Heart right ventricle (tissue), 16 donors: ENCODE results near the gene SLC31A2. TPM values are rescaled to one million over a fixed set of nuclear protein-coding genes. Genes with fewer than 3 reads are reported as not detected.

Experiments
- ATAC-seq, 8 donors: fragments of 200-7000 bp; cut with Tn5 transposase; one replicate each; pipeline ENCODE4 v1.9.1; 2020; ENCODE audit warnings: mild to moderate bottlenecking in 8 of 8, moderate library complexity in 8 of 8, moderate number of reproducible peaks in 1 of 8
- DNase-seq, 2 donors: peaks; one replicate each; pipeline ENCODE4 v3.0.0-alpha.2; 2020
- H3K27ac ChIP-seq, 10 donors: fragments of 200-600 bp; sonication (generic) in 2 of 10; one replicate each; pipeline versions ENCODE4 v1.5.0 to v1.8.0; 2020 to 2022; ENCODE audit warnings: mild to moderate bottlenecking in 3 of 10
- H3K27me3 ChIP-seq, 7 donors: fragments of 200-600 bp; one replicate each; pipeline ENCODE4 v1.8.0; 2021 to 2022; ENCODE audit warnings: mild to moderate bottlenecking in 2 of 7
- H3K36me3 ChIP-seq, 9 donors: fragments of 200-600 bp; sonication (generic) in 1 of 9; one replicate each; pipeline versions ENCODE4 v1.5.0 to v1.8.0; 2020 to 2022; ENCODE audit warnings: mild to moderate bottlenecking in 2 of 9
- H3K4me1 ChIP-seq, 9 donors: fragments of 200-600 bp; sonication (generic) in 1 of 9; one replicate each; pipeline versions ENCODE4 v1.5.0 to v1.8.0; 2020 to 2022; ENCODE audit warnings: mild to moderate bottlenecking in 4 of 9
- H3K4me3 ChIP-seq, 10 donors: fragments of 200-600 bp; sonication (generic) in 2 of 10; one replicate each; pipeline versions ENCODE4 v1.5.0 to v1.8.0; 2020 to 2022; ENCODE audit warnings: mild to moderate bottlenecking in 7 of 10, moderate library complexity in 2 of 10
- H3K9me3 ChIP-seq, 11 donors: fragments of 200-600 bp in 10 of 11; sonication (generic) in 2 of 11; one replicate each; pipeline versions ENCODE4 v1.5.0 to v1.8.0; 2013 to 2022; ENCODE audit warnings: mild to moderate bottlenecking in 2 of 11, control low read depth in 1 of 11, moderate library complexity in 1 of 11
- CTCF ChIP-seq, 9 donors: fragments of 200-600 bp; sonication (generic) in 2 of 9; IDR thresholded peaks; one replicate each; pipeline versions ENCODE4 v1.5.0 to v1.8.0; 2021 to 2022; ENCODE audit warnings: antibody characterized with exemption in 9 of 9, mild to moderate bottlenecking in 5 of 9, moderate library complexity in 1 of 9
- WGBS, 2 donors: extraction: QIAGEN DNeasy Blood & Tissue Kit; methylation state at CpG; one replicate each; pipeline ENCODE4 v1.1.7; 2013; ENCODE audit warnings: inconsistent platforms in 1 of 2; 5-methylcytosine and 5-hydroxymethylcytosine counted together
- intact Hi-C, 10 donors: fragments of 100-400 bp; cut with DNase I; formaldehyde crosslinking; loops; one replicate each; pipeline versions ENCODE4 v1.11.1 to v1.14.2; 2022
- polyA plus RNA-seq, 2 donors: library from polyadenylated mRNA; stranded (reverse); fragments of 200-250 nt; gene quantifications; one replicate each; pipeline ENCODE4 v1.2.3, GENCODE V29; 2013
- total RNA-seq, 10 donors: library from RNA; stranded (reverse); fragmentation: NEBNext Ultra II Directional in 3 of 10; extraction: Animal tissue kit (Norgen Biotek cat#: 25700) in 3 of 10; gene quantifications; one replicate each; pipeline versions ENCODE4 v1.2.1 to v1.2.4, GENCODE V29; 2021 to 2023
- donor health status: Arrhythmogenic right ventricular cardiomyopathy.
- donor health status: ischemic (EF 13 %, LVEDD 7.1; RV severe dilation, severe dysfunction).
- donor health status: healthy with polysubstance abuse.
- donor health status: DM: no; HTN: yes; CAD: no.
- donor health status: DM: no; HTN: no; CAD: no.
- donor health status: ischemic (EF 25% LVEDD 6.9; RV normal size, moderate dysfunction).
- donor health status: ischemic (EF 25% LVEDD 5.7; RV mildly dilated, moderate dysfunction).
- donor health status: healthy.
- donor health status: DM: yes; HTN: yes; CAD: no.
- donor health status: Ischemic cardiomyopathy.
- donor health status: ischemic (EF 35%, LVEDD 5.7; RV mildly dilated, moderate dysfunction).
- donor health status: nonischemic (EF 11% LVEDD 7.7; RV severe dilation, severe dysfunction).
- donor health status: DM: yes; HTN: yes; CAD: no.
- donor health status: PGD.
- donor health status: ischemic (EF 29% LVEDD 5.4; RV normal size, mild dysfunction).
- donor health status: nonischemic (EF 23%, LVEDD 6.1; RV moderate dilation, normal function).

Gene SLC31A2
- total and polyA plus RNA-seq, 12 donors = 6.8 to 19.3 (median 9.7) TPM

- ATAC-seq (no peak), DNase-seq (no peak)
- intact Hi-C loops = loop anchor here in 2 of 10 donors (5.0 to 10.0 kb wide), 2 partner anchors 62 to 70 kb away; partner anchors contain the start of genes FKBP15 (in 1 of the 2) and SLC31A1 (in 1 of the 2)
- no peaks in the 10 kb centered on the region for H3K9me3 ChIP-seq
- peaks cover 0 to 21% (median 4%) of the 10 kb centered on the region in 9 donors for H3K36me3 ChIP-seq
- peak overlapping the region in 2 of 10 donors; percentile 0 to 97 for H3K27ac ChIP-seq
- TF ChIP-seq CTCF (IDR thresholded peaks at IDR 0.05) = no peak
- peaks cover 2 to 67% (median 21%) of the 10 kb centered on the region in 9 donors for H3K4me1 ChIP-seq
- WGBS, 2 donors = 93 to 97% methylated on average over 3 of the region's 3 CpGs
- peak overlapping the region in 3 of 10 donors; percentile 87 to 97 (median 94) for H3K4me3 ChIP-seq
- H3K27me3 ChIP-seq = no peaks in the 10 kb centered on the region
These were observed 1.9 kb downstream of the SLC31A2 start for GRCh38 chr9:113152699-113153098.

GRCh38 chr9:113153599-113153998, 2.8 kb downstream of the SLC31A2 start:
- 88 to 89% methylated on average over 6 of the region's 6 CpGs for WGBS, 2 donors
- H3K36me3 ChIP-seq = peaks cover 0 to 30% (median 8%) of the 10 kb centered on the region in 9 donors
- no peak for DNase-seq
- no peaks in the 10 kb centered on the region for H3K9me3 ChIP-seq
- no peak for ATAC-seq
- H3K27me3 ChIP-seq = no peaks in the 10 kb centered on the region
- intact Hi-C loops = loop anchor here in 2 of 10 donors (5.0 to 10.0 kb wide), 2 partner anchors 61 to 69 kb away; partner anchors contain the start of genes FKBP15 (in 1 of the 2) and SLC31A1 (in 1 of the 2)
- peaks cover 2 to 67% (median 21%) of the 10 kb centered on the region in 9 donors for H3K4me1 ChIP-seq
- TF ChIP-seq CTCF (IDR thresholded peaks at IDR 0.05) = no peak
- peak overlapping the region in 1 of 10 donors; percentile 97 for H3K4me3 ChIP-seq
- H3K27ac ChIP-seq = peak overlapping the region in 2 of 10 donors; percentile 6 to 55

GRCh38 chr9:113154471-113154870, 3.7 kb downstream of the SLC31A2 start:
- 78 to 84% methylated on average over 6 of the region's 6 CpGs for whole genome bisulfite sequencing, 2 donors
- ATAC-seq (peak in 1 of 8 donors; percentile 6), DNase-seq (no peak)
- H3K4me3 ChIP-seq = peak overlapping the region in 1 of 10 donors; percentile 15
- H3K27ac ChIP-seq = peak overlapping the region in 2 of 10 donors; percentile 30 to 55
- no peaks in the 10 kb centered on the region for H3K9me3 ChIP-seq
- H3K36me3 ChIP-seq = peaks cover 0 to 38% (median 8%) of the 10 kb centered on the region in 9 donors
- no peaks in the 10 kb centered on the region for H3K27me3 ChIP-seq
- intact Hi-C loops = loop anchor here in 2 of 10 donors (5.0 to 10.0 kb wide), 2 partner anchors 60 to 68 kb away; partner anchors contain the start of genes FKBP15 (in 1 of the 2) and SLC31A1 (in 1 of the 2)
- peaks cover 2 to 67% (median 21%) of the 10 kb centered on the region in 9 donors for H3K4me1 ChIP-seq
- no peak for TF ChIP-seq CTCF (IDR thresholded peaks at IDR 0.05)

DNA sequence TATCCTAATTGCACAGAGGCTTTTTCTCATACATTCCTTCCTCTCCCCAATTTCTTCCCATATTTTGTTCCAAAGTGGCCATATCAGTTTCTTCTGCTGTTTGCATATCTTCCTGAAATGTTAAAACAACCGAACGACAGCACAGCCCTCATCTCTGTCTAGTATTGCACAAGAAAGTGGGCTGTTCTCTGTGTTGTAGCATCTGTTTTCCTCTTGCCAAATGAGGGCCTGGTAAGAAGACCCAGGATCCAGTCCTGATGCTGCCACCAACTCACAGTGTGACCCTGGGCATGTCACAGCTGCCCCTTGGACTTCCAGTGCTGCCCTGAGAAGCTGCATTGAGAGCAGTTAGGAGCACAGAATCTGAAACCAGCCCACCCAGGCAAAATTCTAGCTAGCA, 4.1 kb downstream of the SLC31A2 start:
- Histone ChIP-seq H3K9me3 (no peaks in the 10 kb centered on the region), H3K4me3 (peak overlapping the region in 1 of 10 donors; percentile 15), H3K36me3 (peaks cover 0 to 43% (median 13%) of the 10 kb centered on the region in 9 donors), H3K4me1 (peaks cover 2 to 64% (median 20%) of the 10 kb centered on the region in 9 donors), H3K27me3 (no peaks in the 10 kb centered on the region), H3K27ac (peak overlapping the region in 2 of 10 donors; percentile 30 to 55)
- TF ChIP-seq CTCF (IDR thresholded peaks at IDR 0.05) = no peak
- DNase-seq = no peak
- ATAC-seq = no peak
- WGBS, 2 donors = 61% methylated on average over 2 of the region's 2 CpGs
- intact Hi-C loops = loop anchor here in 2 of 10 donors (5.0 to 10.0 kb wide), 2 partner anchors 60 to 67 kb away; partner anchors contain the start of genes FKBP15 (in 1 of the 2) and SLC31A1 (in 1 of the 2)
